ENCODE measurements around the gene ROBO1.

- TF ChIP-seq, protein P1, sequence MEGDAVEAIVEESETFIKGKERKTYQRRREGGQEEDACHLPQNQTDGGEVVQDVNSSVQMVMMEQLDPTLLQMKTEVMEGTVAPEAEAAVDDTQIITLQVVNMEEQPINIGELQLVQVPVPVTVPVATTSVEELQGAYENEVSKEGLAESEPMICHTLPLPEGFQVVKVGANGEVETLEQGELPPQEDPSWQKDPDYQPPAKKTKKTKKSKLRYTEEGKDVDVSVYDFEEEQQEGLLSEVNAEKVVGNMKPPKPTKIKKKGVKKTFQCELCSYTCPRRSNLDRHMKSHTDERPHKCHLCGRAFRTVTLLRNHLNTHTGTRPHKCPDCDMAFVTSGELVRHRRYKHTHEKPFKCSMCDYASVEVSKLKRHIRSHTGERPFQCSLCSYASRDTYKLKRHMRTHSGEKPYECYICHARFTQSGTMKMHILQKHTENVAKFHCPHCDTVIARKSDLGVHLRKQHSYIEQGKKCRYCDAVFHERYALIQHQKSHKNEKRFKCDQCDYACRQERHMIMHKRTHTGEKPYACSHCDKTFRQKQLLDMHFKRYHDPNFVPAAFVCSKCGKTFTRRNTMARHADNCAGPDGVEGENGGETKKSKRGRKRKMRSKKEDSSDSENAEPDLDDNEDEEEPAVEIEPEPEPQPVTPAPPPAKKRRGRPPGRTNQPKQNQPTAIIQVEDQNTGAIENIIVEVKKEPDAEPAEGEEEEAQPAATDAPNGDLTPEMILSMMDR (IDR thresholded peaks at IDR 0.05): no peak
- TF ChIP-seq POLR2A (IDR thresholded peaks at IDR 0.05): no peak
Measured at GRCh38 chr3:79284781-79285180, 483.0 kb downstream of the ROBO1 start.
